Activated effector memory CD4-positive, alpha-beta T cell treated with Interleukin-2 at 50 U/mL for 16 hours (primary cell): Measurements from ENCODE around the gene PTPN23.
A peak's percentile ranks its signal among the peaks of the same experiment; 100 is the strongest.

Experiments
- DNase-seq: peaks from one replicate; pipeline ENCODE4 v3.0.0-alpha.2; 2020

The PTPN23 gene

DNA sequence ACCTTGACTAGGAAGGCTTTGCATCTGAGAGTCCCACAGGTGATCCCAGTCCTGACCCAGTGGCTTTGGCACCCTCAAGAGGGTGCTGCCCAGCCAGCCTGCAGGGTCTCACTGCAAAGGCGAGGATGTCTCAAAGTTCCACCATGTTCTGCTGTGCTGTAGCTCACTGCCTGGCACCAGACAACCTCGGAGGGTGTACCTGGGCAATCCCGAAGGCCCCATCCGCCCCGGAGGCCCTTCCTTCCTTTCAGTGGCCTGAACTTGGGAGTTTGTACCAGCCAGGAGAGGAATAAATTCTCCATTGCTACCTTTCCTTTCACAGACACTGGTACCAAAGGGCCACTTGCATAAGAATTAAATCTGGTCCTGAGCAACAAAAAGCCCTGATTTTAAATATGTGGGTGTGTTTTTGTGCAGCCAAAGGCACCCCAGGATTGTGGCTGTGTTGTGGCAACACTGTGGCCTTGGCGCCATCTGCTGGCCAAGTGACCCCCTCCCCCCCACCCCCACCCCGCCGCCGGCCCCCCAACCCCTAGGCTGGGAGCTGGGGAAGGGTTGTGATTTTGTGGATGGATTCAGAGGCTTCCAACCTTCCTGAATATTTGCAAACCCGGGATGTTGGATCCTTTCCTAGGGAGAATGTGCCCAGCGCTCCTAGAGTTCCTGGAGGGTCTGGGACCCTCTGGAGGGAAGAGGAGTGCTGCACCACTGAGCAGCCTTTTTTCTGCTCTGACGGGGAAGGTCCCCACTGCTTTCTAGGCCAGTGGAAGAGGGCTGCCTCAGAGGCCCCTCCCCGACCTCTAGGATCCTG, 9.7 kb upstream of the PTPN23 start:
- peak; percentile 4 for DNase-seq

GRCh38 chr3:47374587-47374986, 6.2 kb upstream of the PTPN23 start:
- no peak for DNase-seq

DNA sequence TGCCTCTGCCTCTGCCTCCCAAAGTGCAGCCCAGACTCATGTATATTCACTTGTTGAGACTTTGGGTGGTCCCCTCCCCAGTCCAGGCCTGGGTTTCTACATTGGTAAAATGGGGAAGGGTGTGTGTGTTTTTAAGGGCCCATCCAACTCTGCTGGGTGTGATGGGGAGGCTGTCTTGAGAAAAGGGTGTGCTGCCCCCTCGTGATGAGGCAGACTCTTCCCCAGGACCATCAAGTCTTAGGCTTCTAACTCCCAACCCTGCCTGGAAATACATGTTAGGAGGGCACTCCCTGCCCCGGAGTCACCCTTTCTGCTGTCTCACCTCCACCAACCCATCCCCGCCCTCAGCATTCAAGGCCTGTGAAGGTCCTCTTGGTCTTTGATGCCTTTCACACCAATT, 4.4 kb upstream of the PTPN23 start:
- DNase-seq = no peak

DNA sequence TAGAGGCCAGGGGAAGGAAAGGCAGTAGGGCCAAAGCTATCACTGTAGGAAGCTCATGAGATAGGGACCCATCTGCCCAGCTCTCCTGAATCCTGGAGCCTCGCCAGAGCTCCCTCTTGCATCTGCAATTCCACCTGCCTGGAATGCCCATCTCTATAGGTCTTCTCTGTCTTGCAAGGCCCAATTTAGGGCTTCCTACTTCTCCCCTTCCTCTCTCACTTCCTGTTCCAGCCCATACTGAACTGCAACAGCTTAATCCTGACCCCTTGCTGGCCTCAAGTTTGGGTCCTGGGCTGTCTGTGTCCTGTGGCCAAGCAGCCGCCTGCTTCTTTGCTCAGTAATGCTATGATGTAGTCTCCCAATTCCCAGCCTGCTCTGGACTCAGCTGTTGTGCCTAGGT, 3.6 kb upstream of the PTPN23 start:
- no peak for DNase-seq

DNA sequence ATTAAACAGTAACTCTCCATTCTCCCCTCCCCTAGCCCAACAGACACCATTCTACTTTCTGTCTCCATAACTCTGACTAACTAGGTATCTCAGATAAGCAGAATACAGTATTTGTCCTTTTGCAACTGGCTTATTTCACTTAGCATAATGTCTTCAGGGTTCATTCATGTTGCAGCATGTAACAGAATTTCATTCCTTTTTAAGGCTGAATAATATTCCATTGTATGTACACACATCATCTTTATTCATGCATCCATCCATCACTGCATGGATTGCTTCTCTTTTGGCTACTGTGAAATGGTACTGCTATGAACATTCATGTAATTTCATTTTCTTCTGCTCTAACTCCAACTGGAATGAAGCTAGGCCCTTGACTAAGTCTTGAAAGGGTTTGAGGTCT, 2.0 kb upstream of the PTPN23 start:
- DNase-seq = no peak

- DNase-seq = no peak
Measured at GRCh38 chr3:47379411-47379899, 1.4 kb upstream of the PTPN23 start.

DNA sequence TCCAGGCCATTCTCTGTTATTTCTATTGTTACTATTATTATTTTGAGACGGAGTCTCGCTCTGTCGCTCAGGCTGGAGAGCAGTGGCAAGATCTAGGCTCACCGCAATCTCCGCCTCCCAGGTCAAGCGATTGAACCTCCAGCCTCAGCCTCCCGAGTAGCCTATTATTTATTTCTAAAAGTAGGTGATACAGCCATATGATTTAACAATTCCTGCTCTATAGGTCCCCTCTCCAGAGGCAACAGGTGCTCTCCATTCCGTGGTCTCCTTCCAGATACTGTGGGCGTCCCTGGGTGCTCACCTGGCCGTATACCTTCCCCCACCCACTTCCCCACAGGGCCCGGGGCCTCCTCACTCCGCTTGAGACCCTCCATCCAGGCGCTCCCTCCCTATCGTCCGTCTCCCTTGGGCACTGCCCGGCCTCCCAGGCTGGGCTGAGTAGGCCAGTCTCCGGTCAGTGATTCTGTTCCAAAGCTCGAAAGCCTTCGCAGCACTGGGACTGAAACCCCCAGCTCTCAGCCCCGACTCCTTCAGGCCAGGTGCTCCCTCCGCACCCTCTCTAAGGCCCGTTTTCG, 708 bp upstream of the PTPN23 start:
- no peak for DNase-seq

- peak; percentile 48 for DNase-seq
Measured at GRCh38 chr3:47381317-47382157, 716 bp downstream of the PTPN23 start.

GRCh38 chr3:47384425-47384824, 3.6 kb downstream of the PTPN23 start:
- no peak for DNase-seq

DNA sequence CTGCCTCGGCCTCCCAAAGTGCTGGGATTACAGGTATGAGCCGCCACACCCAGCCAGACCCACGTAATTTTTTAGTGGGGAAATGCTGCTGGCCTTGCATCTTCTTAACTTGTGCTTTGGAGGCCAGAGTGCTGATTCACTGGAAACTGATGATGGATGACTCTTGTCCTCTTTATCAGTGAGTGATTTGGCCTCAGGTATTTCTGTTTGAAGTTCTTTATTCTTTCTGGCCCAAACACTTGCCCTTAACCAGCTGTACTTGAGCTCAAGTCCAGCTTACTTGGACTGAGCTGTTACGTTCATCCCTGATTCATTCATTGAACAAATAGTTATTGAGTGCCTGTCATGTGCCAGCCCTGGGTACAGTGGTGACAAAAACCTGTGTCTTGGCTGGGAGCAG, 4.2 kb downstream of the PTPN23 start:
- DNase-seq = no peak

- no peak for DNase-seq
Measured at GRCh38 chr3:47385796-47386195, 5.0 kb downstream of the PTPN23 start.

DNA sequence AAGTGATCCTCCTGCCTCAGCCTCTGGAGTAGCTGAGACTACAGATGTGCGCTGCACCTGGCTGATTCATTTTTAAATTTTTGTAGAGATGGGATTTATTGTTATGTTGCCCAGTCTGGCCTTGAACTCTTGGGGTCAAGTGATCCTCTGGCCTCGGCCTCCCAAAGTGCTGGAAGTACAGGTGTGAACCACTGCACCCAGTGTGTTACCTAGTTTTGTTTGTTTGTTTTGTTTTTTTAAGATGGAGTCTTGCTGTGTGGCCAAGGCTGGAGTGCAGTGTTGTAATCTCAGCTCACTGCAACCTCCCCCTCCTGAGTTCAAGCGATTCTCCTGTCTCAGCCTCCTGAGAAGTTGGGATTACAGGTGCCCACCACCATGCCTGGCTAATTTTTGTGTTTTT, 12.1 kb downstream of the PTPN23 start:
- no peak for DNase-seq

DNA sequence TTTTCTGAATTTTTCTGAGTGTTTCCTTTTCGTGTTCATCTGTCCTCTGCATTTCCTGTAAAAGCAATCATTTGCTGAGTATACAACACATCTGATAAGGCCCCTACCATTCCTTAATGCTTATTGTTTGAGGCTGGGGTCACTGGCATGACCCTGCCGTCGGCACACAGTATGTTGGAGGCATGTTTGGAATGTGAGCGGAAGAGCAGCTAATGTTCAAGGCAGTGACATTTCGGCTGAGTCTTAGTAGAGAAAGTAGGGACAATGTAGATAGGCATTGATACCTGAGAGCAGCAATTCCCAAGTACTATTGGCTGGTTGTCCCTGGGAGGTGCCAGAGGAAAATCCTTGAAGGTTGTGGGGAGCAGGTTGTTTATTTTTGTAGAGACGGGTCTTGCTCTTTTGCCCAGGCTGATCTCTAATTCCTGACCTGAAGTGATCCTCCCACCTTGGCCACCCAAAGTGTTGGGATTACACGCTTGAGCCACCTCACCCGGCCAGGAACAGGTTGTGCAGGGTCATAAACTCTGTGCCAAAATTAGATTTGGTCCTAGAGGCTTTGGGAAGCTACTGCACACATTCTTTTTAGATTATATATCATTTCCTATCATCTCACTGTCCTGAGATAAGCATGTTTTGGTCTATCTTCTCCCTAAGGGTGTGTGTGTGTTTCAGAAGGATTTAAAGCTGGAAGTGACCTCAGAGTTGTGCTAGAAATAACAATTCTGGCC, 13.5 kb downstream of the PTPN23 start:
- no peak for DNase-seq

- DNase-seq = no peak
Measured at GRCh38 chr3:47394881-47395280, 14.1 kb downstream of the PTPN23 start.

GRCh38 chr3:47398228-47398627, 17.4 kb downstream of the PTPN23 start:
- DNase-seq = no peak

DNA sequence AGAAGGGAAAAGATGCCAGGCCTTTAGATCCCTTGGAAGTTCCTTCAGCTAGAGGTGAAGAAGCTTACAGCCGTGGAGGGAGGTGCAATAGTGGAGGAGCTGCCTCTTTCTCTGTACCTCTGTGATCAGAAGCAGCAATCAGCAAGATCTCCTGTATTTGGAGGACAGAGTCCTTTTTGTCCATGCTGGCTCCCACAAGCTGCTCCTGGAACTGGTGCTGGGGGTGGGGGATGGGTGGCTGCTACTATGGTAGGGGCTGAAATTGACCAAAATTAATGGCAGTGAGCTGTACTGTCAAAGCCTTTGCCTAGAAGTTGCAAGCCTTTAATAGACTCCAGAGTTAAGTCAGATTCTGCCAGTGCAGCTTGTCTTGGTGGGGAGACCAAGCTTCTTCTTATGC, 18.2 kb downstream of the PTPN23 start:
- DNase-seq = no peak

DNA sequence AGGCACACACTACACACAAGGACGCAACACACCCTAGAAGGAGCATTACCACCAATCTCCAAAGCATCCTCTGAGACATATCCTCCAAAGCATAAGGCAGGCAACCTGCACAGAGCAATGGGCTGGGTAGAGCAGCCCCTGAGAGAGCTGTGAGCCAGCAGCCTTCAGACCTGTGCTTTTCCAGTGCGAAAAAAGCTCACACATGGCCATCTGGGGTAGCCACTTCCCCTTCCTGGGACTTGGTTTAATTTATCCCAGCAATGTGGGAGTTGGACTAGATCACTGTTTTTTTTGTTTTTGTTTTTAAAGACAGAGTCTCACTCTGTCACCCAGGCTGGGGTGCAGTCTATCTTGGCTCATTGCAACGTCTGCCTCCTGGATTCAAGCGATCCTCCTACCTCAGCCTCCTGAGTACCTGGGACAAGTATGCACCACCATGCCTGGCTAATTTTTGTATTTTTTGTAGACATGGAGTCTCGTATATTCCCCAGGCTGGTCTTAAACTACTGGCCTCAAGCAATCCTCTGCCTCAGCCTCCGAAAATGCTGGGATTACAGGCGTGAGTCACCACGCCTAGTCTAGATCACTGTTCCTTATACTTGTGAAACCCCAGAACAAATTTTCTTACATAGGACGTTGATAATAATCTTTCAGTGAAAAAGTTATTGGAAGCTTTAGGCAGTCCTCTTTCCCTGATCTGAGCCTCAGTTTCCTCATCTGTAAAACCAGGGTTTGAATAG, 18.9 kb downstream of the PTPN23 start:
- DNase-seq = no peak

DNA sequence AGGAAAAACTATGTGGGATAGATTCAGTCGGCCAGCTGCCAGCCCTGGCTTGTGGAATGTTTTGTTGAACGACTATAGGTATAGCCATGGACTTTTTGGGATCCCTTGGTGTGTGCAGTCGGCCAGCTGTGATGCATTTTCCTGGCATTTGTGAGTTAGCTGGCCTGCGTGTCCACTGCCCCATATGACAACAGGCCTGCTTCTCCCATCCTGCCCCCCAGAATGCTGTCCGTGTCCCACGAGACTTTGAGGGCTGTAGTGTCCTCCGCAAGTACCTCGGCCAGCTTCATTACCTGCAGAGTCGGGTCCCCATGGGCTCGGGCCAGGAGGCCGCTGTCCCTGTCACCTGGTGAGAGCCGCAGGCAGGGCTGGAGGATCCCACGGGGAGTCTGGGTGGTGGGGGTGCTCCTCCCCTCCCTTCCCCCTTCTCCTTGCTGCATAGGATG, 23.6 kb downstream of the PTPN23 start:
- DNase-seq = no peak

DNA sequence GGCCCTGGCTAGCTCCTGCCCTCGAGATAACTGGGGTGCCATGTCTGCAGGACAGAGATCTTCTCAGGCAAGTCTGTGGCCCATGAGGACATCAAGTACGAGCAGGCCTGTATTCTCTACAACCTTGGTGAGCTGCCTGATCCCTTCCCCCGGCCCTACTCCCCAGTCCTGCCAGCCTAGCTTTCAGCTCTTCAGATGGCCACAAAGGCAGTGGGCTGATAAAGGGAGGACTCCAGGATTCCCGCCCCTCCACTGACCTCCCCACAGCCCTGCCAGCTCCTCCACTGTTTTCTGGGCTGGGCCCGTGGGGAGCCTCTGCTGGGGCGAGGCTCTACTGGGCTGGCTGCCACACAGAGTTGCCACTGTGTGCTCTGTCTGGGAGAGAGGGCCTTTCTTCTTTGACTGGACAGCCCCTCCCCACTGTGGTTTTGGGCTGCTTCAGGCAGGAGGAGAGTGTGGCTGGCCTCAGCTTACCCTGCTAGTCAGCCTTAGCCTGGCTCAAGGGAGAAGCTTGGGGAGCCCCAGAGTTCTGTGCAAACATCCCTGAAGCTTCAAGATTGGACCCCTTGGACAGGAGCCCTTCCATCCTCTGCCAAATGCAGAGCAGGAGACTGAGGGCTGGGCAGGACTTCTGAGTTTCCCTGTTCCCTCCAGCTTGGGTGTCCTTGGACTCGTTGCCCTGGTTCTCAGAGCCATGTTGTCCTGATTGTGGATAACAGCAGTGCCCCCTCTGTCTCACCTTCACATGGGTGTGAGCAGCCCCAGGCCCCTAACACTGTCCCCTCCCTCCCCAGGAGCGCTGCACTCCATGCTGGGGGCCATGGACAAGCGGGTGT, 24.4 kb downstream of the PTPN23 start:
- no peak for DNase-seq

GRCh38 chr3:47405820-47406761, 25.3 kb downstream of the PTPN23 start:
- no peak for DNase-seq
